GM06990 (cell line): ENCODE data around the gene INPPL1.

Experiments used
- DNase-seq: peaks from one replicate; pipeline ENCODE4 v3.0.0-alpha.2; 2011; ENCODE audit not compliant: insufficient read length; ENCODE audit errors: extremely low read depth
- H3K27me3 ChIP-seq: replicated peaks from 2 replicates; pipeline ENCODE4 v1.6.0; 2011; ENCODE audit warnings: low read length; ENCODE audit not compliant: control insufficient read depth, insufficient read depth
- H3K36me3 ChIP-seq: 2 replicates; pipeline ENCODE4 v1.5.1; 2011; ENCODE audit warnings: low read length; ENCODE audit not compliant: control insufficient read depth, insufficient read depth
- H3K4me3 ChIP-seq: replicated peaks from 2 replicates; pipeline ENCODE4 v1.5.1; 2011; ENCODE audit warnings: low read depth, mild to moderate bottlenecking, control low read depth, low read length
- TF ChIP-seq, protein P1 (sequence below): IDR thresholded peaks from 2 replicates; pipeline ENCODE4 v1.5.1; 2011; ENCODE audit warnings: low read length, control low read depth, mild to moderate bottlenecking, inconsistent platforms; ENCODE audit not compliant: insufficient read depth, poor library complexity, severe bottlenecking

INPPL1 gene

GRCh38 chr11:72233056-72233772 lies 8.6 kb downstream of the INPPL1 start:
- Histone ChIP-seq H3K27me3 (no peaks in the 10 kb centered on the region), H3K4me3 (no peak overlapping the region), H3K36me3 (peaks cover 63% of the 10 kb centered on the region)
- no peak for DNase-seq
- TF ChIP-seq, protein P1, sequence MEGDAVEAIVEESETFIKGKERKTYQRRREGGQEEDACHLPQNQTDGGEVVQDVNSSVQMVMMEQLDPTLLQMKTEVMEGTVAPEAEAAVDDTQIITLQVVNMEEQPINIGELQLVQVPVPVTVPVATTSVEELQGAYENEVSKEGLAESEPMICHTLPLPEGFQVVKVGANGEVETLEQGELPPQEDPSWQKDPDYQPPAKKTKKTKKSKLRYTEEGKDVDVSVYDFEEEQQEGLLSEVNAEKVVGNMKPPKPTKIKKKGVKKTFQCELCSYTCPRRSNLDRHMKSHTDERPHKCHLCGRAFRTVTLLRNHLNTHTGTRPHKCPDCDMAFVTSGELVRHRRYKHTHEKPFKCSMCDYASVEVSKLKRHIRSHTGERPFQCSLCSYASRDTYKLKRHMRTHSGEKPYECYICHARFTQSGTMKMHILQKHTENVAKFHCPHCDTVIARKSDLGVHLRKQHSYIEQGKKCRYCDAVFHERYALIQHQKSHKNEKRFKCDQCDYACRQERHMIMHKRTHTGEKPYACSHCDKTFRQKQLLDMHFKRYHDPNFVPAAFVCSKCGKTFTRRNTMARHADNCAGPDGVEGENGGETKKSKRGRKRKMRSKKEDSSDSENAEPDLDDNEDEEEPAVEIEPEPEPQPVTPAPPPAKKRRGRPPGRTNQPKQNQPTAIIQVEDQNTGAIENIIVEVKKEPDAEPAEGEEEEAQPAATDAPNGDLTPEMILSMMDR = no peak

DNA sequence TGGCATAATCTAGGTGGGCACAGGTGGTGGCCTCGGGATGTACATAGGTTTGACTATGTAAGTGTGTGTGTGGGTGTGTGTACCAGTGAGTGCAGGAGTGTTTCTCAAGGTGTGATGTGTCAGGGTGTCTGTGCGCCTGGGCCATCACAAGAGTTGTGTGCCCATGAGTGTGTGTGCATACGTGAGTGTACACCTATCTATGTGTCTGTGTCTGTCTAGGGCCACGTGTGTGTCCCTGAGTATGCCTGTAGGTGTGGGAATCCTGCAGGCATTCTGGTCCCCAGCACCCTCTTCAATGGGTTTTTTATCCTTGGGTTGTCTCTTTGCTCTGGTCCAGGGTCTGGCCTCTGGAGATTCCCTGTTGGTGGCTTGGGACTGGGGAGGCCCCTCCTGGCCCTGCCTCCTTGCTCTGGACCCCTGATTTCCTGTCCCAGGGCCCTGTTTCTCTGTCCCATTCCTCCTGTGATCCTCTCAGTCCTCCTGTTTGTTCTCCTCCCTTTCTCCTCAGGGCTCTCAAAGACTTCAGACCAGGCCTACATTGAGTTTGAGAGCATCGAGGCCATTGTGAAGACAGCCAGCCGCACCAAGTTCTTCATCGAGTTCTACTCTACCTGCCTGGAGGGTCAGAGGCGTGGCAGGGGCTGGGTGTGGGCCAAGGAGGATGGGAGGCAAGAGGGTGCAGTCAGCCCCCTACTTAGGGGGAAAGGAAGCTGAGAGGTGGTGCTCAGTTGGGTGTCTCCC lies 9.4 kb downstream of the INPPL1 start:
- H3K36me3 ChIP-seq = peaks cover 60% of the 10 kb centered on the region
- H3K27me3 ChIP-seq = no peaks in the 10 kb centered on the region
- H3K4me3 ChIP-seq = no peak overlapping the region
- TF ChIP-seq, protein P1 = no peak
- DNase-seq = no peak

DNA sequence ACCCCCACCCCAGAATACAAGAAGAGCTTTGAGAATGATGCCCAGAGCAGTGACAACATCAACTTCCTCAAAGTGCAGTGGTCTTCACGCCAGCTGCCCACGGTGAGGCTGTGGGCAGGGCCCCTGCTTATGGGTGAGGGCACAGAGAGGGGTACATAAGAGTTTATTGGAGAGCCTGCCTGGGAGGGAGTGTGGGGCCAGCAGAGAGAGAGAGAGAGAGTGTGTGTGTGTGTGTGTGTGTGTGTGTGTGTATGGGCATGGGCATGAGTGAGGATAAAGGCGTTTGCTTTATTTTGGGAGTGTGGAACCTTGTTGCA lies 9.9 kb downstream of the INPPL1 start:
- Histone ChIP-seq H3K36me3 (peaks cover 56% of the 10 kb centered on the region), H3K27me3 (no peaks in the 10 kb centered on the region; the same call in 1 of the 2 replicates), H3K4me3 (no peak overlapping the region)
- DNase-seq = no peak
- TF ChIP-seq, protein P1 = no peak

GRCh38 chr11:72234920-72235319 lies 10.4 kb downstream of the INPPL1 start:
- Histone ChIP-seq H3K36me3 (peaks cover 51% of the 10 kb centered on the region), H3K27me3 (no peaks in the 10 kb centered on the region; the same call in 1 of the 2 replicates), H3K4me3 (no peak overlapping the region)
- DNase-seq = no peak
- TF ChIP-seq, protein P1 = no peak

DNA sequence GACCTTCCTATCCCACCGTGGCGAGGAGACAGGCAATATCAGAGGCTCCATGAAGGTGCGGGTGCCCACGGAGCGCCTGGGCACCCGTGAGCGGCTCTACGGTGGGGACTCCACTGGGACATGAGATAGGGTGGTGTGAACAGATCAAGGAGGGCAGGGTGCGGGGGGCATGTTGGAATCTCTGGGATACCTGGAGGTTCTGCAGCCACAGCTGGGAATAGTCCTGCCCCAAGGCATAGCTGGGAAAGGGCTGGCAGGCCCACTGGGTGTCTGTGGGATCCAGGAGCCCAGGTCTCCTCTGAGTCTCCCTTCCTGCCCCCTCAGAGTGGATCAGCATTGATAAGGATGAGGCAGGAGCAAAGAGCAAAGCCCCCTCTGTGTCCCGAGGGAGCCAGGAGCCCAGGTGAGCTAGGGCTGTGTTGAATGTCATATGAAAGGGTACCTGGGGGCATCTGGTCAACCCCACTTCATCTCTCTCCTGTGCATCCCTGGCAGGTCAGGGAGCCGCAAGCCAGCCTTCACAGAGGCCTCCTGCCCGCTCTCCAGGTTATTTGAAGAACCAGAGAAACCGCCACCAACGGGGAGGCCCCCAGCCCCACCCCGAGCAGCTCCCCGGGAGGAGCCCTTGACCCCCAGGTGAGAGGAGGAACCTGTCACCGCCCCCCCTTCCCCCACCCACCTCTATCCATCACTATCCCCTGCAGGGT lies 10.9 kb downstream of the INPPL1 start:
- Histone ChIP-seq H3K27me3 (no peaks in the 10 kb centered on the region; the same call in 1 of the 2 replicates), H3K4me3 (no peak overlapping the region), H3K36me3 (peaks cover 45% of the 10 kb centered on the region)
- DNase-seq = no peak
- TF ChIP-seq, protein P1 = no peak
